Brain microvascular endothelial cell (primary cell): ENCODE results near the gene KDM3B.

ENCODE experiments used
- DNase-seq: peaks from one replicate; pipeline ENCODE4 v3.0.0-alpha.2; 2020
- H3K27ac ChIP-seq: fragments of 250-450 bp; sonication (Bioruptor Pico); 2 replicates; pipeline ENCODE4 v1.5.1; 2020; ENCODE audit warnings: mild to moderate bottlenecking, moderate library complexity
- H3K27me3 ChIP-seq: fragments of 250-450 bp; sonication (Bioruptor Pico); replicated peaks from 2 replicates; pipeline ENCODE4 v1.5.1; 2020; ENCODE audit warnings: mild to moderate bottlenecking
- H3K36me3 ChIP-seq: fragments of 250-450 bp; sonication (Bioruptor Pico); replicated peaks from 2 replicates; pipeline ENCODE4 v1.5.1; 2020; ENCODE audit warnings: mild to moderate bottlenecking
- H3K4me3 ChIP-seq: 2 replicates; pipeline ENCODE4 v1.5.1; 2011; ENCODE audit warnings: low read depth, mild to moderate bottlenecking, control low read depth, low read length, moderate library complexity
- in situ Hi-C: cut with HindIII; loops from 2 replicates; pipeline ENCODE4 v1.10.0; 2017; ENCODE audit warnings: low sequenced_read_pairs, low pct_ligation_motif_present
- TF ChIP-seq, protein P1 (sequence below): IDR thresholded peaks from 2 replicates; pipeline ENCODE4 v1.5.1; 2011; ENCODE audit warnings: low read depth, mild to moderate bottlenecking, moderate library complexity, low read length, control low read depth, inconsistent platforms; ENCODE audit errors: missing control alignments

The KDM3B gene

DNA sequence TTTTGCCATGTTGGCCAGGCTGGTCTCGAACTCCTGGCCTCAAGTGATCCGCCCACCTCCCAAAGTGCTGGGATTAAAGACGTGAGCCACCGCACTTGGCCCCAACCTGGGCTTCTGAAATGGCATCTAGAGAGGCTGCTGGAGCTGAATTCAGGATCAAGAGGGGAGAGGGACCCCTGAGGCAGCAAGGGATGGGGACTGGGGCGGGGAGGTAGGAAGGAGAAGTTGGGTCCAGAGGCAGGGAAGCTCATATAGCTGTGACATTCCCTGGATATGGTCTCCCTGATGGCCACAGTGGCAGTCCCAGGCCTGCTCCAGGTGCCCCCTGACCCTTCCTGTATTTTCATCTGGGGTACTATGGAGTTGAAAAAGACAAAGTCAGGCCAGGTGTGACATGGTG is 98.5 kb downstream of the KDM3B start:
- H3K36me3 ChIP-seq, result no peaks in the 10 kb centered on the region
- no peaks in the 10 kb centered on the region for H3K27me3 ChIP-seq
- DNase-seq, result no peak
- no peak overlapping the region for H3K4me3 ChIP-seq
- no peak overlapping the region for H3K27ac ChIP-seq
- in situ Hi-C loops, result no loop called here
- TF ChIP-seq, protein P1, sequence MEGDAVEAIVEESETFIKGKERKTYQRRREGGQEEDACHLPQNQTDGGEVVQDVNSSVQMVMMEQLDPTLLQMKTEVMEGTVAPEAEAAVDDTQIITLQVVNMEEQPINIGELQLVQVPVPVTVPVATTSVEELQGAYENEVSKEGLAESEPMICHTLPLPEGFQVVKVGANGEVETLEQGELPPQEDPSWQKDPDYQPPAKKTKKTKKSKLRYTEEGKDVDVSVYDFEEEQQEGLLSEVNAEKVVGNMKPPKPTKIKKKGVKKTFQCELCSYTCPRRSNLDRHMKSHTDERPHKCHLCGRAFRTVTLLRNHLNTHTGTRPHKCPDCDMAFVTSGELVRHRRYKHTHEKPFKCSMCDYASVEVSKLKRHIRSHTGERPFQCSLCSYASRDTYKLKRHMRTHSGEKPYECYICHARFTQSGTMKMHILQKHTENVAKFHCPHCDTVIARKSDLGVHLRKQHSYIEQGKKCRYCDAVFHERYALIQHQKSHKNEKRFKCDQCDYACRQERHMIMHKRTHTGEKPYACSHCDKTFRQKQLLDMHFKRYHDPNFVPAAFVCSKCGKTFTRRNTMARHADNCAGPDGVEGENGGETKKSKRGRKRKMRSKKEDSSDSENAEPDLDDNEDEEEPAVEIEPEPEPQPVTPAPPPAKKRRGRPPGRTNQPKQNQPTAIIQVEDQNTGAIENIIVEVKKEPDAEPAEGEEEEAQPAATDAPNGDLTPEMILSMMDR, result no peak

DNA sequence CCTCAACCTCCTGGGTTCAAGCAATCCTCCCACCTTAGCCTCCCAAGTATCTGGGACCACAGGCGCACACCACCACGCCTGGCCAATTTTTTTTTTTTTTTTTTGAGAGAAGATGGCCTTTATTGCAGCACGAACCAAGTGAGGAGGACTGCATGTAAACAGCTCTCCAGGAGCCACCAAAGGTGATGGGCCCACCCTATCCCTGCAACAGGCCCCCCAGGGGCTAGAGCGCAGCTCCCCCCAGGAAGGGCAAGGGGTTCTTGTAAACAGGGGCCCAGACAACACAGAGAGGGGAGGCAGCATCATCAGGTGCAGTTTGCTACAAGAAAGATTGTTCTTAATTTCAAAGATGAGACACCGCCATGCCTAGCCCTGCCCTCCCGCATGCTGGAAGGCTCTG is 100.2 kb downstream of the KDM3B start:
- Histone ChIP-seq H3K4me3 (no peak overlapping the region), H3K27ac (no peak overlapping the region), H3K27me3 (no peaks in the 10 kb centered on the region), H3K36me3 (no peaks in the 10 kb centered on the region)
- no peak for DNase-seq
- in situ Hi-C loops, result no loop called here
- TF ChIP-seq, protein P1, result no peak

DNA sequence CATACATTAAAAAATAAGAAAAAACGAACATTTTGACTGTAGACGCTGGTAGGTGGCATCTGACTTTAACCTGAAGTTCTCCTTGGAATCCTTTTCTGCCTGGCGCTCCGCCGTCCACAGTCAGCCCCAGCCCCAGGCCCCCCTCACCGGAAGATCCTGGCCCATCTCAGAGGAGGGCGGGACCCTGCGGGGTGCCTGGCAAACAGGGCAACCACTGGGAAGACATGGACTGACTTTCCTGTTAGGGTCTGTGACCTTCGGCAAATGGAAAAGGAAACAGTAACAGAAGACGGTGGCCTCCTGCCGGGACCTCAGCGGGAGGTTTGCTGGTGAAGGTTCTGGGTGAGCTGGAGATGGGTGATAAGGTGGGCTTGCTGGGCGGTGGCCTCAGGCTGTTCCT is 101.1 kb downstream of the KDM3B start:
- Histone ChIP-seq H3K36me3 (no peaks in the 10 kb centered on the region), H3K27me3 (no peaks in the 10 kb centered on the region), H3K27ac (no peak overlapping the region), H3K4me3 (no peak overlapping the region)
- in situ Hi-C loops, result no loop called here
- no peak for DNase-seq
- TF ChIP-seq, protein P1, result no peak

DNA sequence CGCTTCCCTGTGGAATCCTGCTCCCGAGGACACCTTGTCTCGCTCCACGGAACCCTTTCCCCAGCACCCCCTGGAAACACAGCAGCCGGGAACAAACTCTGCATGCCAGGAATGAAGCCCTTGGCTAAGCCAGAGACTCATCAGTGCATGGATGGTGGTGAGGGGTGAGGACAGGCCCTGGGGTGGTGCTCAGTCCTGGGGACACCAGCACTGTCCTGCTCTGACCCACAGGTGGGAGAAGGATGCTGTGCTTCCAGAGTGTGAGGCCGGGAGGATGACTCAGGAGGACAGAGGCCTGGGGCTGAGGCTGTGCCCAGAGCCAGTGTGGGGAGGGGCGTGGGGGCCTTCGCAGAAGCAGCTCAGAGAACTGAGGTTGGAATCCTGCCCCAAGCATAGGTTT is 101.6 kb downstream of the KDM3B start:
- in situ Hi-C loops, result no loop called here
- Histone ChIP-seq H3K27me3 (no peaks in the 10 kb centered on the region), H3K27ac (no peak overlapping the region), H3K4me3 (no peak overlapping the region), H3K36me3 (no peaks in the 10 kb centered on the region)
- no peak for DNase-seq
- TF ChIP-seq, protein P1, result no peak

GRCh38 chr5:138455232-138455930 is 102.9 kb downstream of the KDM3B start:
- TF ChIP-seq, protein P1, result no peak
- Histone ChIP-seq H3K36me3 (no peaks in the 10 kb centered on the region), H3K4me3 (no peak overlapping the region), H3K27me3 (no peaks in the 10 kb centered on the region), H3K27ac (no peak overlapping the region)
- DNase-seq, result no peak
- in situ Hi-C loops, result no loop called here
